ENCODE results near the gene APAF1.

The APAF1 gene

DNA sequence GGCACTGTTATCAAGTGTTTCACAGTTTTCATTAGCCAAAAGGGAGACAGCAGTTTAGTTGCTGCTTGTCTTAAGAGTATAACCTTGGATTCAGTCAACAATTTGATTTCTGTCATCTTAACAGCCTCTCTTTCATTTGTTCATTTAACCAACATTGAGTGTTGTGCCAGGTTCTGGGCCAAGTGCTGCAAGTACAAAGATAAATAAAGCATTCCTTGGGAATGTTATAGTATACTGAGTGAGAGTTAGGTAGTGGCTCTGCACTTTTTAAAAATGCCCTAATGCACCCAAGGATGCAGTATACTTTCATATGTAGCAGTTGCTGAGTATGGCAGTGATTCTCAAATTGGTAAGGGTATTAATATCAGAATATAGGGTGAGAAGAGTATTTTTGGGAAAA, 15.4 kb downstream of the APAF1 start:
- TF ChIP-seq LEF1 (IDR thresholded peaks at IDR 0.05; ENCODE audit: borderline replicate concordance) = no peak
- TF ChIP-seq FOXM1 (IDR thresholded peaks at IDR 0.05; ENCODE audit: borderline replicate concordance) = no peak
- no peak for TF ChIP-seq L3MBTL2 (conservative IDR thresholded peaks at IDR 0.05)
- TF ChIP-seq FOXK2 (IDR thresholded peaks at IDR 0.05) = no peak
- no peak for TF ChIP-seq ARNT (IDR thresholded peaks at IDR 0.05)
- TF ChIP-seq PKNOX1 (IDR thresholded peaks at IDR 0.05) = no peak
- no peak for TF ChIP-seq CTBP1 (IDR thresholded peaks at IDR 0.05; ENCODE audit: borderline replicate concordance)
- no peak for TF ChIP-seq SP1 (IDR thresholded peaks at IDR 0.05)
- TF ChIP-seq ELF4 (IDR thresholded peaks at IDR 0.05) = no peak
- no peak for TF ChIP-seq BHLHE40 (IDR thresholded peaks at IDR 0.05; ENCODE audit: borderline replicate concordance)
- TF ChIP-seq HDGF (IDR thresholded peaks at IDR 0.05; ENCODE audit: borderline replicate concordance) = no peak
- TF ChIP-seq FOXA1 (IDR thresholded peaks at IDR 0.05) = no peak
- DNase-seq (ENCODE audit: extremely low spot score) = no peak
- CTCF ChIA-PET = no interaction called here
- POLR2A ChIA-PET = no interaction called here

GRCh38 chr12:98669751-98670150, 24.7 kb downstream of the APAF1 start:
- no peak for DNase-seq (ENCODE audit: extremely low spot score)
- POLR2A ChIA-PET = no interaction called here
- CTCF ChIA-PET = no interaction called here
- no peak for TF ChIP-seq TARDBP (IDR thresholded peaks at IDR 0.05)
- TF ChIP-seq BHLHE40 (IDR thresholded peaks at IDR 0.05; ENCODE audit: borderline replicate concordance) = no peak
- TF ChIP-seq PKNOX1 (IDR thresholded peaks at IDR 0.05) = no peak
- TF ChIP-seq ZNF384 (IDR thresholded peaks at IDR 0.05) = no peak
- TF ChIP-seq SUZ12 (IDR thresholded peaks at IDR 0.05) = no peak
- TF ChIP-seq NFRKB (IDR thresholded peaks at IDR 0.05) = no peak
- no peak for TF ChIP-seq CTBP1 (IDR thresholded peaks at IDR 0.05; ENCODE audit: borderline replicate concordance)

- no peak for TF ChIP-seq NFRKB (IDR thresholded peaks at IDR 0.05)
- no peak for TF ChIP-seq L3MBTL2 (conservative IDR thresholded peaks at IDR 0.05)
- no peak for TF ChIP-seq FOXA1 (IDR thresholded peaks at IDR 0.05)
- TF ChIP-seq ZNF384 (IDR thresholded peaks at IDR 0.05) = no peak
- TF ChIP-seq FOXK2 (IDR thresholded peaks at IDR 0.05) = no peak
- TF ChIP-seq LEF1 (IDR thresholded peaks at IDR 0.05; ENCODE audit: borderline replicate concordance) = no peak
- TF ChIP-seq SP1 (IDR thresholded peaks at IDR 0.05) = no peak
- TF ChIP-seq HDGF (IDR thresholded peaks at IDR 0.05; ENCODE audit: borderline replicate concordance) = no peak
- TF ChIP-seq ARNT (IDR thresholded peaks at IDR 0.05) = no peak
- no peak for TF ChIP-seq PKNOX1 (IDR thresholded peaks at IDR 0.05)
- no peak for TF ChIP-seq ELF4 (IDR thresholded peaks at IDR 0.05)
- POLR2A ChIA-PET = no interaction called here
- CTCF ChIA-PET = no interaction called here
- no peak for DNase-seq (ENCODE audit: extremely low spot score)
Measured at GRCh38 chr12:98671459-98671858, 26.4 kb downstream of the APAF1 start.

DNA sequence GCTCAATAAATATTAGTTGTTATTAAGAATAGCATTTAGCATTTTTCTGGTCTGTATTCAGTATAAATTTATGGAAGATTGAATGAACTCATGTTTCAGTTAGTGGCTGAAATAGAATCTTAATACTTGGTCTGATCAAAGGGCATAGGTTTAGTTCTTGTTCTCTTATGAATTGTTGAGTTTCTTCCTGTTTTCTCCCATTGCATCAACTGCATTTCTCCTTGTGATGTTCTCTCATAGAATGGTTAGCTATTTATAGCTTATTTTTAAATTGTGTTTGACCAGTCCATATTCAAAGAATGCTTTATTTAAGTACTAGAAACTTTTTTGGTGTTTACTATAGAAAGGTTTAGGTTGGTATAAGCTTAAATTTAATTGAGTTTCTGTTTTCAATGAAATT, 29.8 kb downstream of the APAF1 start:
- TF ChIP-seq SUZ12 (IDR thresholded peaks at IDR 0.05) = no peak
- no peak for TF ChIP-seq ELF4 (IDR thresholded peaks at IDR 0.05)
- no peak for TF ChIP-seq CTBP1 (IDR thresholded peaks at IDR 0.05; ENCODE audit: borderline replicate concordance)
- no peak for TF ChIP-seq L3MBTL2 (conservative IDR thresholded peaks at IDR 0.05)
- no peak for TF ChIP-seq FOXK2 (IDR thresholded peaks at IDR 0.05)
- TF ChIP-seq HDGF (IDR thresholded peaks at IDR 0.05; ENCODE audit: borderline replicate concordance) = no peak
- no peak for TF ChIP-seq PKNOX1 (IDR thresholded peaks at IDR 0.05)
- no peak for TF ChIP-seq NFRKB (IDR thresholded peaks at IDR 0.05)
- TF ChIP-seq FOXM1 (IDR thresholded peaks at IDR 0.05; ENCODE audit: borderline replicate concordance) = no peak
- TF ChIP-seq TARDBP (IDR thresholded peaks at IDR 0.05) = no peak
- TF ChIP-seq FOXA1 (IDR thresholded peaks at IDR 0.05) = no peak
- TF ChIP-seq SP1 (IDR thresholded peaks at IDR 0.05) = no peak
- no peak for TF ChIP-seq ARNT (IDR thresholded peaks at IDR 0.05)
- no peak for TF ChIP-seq LEF1 (IDR thresholded peaks at IDR 0.05; ENCODE audit: borderline replicate concordance)
- TF ChIP-seq BHLHE40 (IDR thresholded peaks at IDR 0.05; ENCODE audit: borderline replicate concordance) = no peak
- TF ChIP-seq ZNF384 (IDR thresholded peaks at IDR 0.05) = no peak
- CTCF ChIA-PET = no interaction called here
- no peak for DNase-seq (ENCODE audit: extremely low spot score)
- POLR2A ChIA-PET = no interaction called here

DNA sequence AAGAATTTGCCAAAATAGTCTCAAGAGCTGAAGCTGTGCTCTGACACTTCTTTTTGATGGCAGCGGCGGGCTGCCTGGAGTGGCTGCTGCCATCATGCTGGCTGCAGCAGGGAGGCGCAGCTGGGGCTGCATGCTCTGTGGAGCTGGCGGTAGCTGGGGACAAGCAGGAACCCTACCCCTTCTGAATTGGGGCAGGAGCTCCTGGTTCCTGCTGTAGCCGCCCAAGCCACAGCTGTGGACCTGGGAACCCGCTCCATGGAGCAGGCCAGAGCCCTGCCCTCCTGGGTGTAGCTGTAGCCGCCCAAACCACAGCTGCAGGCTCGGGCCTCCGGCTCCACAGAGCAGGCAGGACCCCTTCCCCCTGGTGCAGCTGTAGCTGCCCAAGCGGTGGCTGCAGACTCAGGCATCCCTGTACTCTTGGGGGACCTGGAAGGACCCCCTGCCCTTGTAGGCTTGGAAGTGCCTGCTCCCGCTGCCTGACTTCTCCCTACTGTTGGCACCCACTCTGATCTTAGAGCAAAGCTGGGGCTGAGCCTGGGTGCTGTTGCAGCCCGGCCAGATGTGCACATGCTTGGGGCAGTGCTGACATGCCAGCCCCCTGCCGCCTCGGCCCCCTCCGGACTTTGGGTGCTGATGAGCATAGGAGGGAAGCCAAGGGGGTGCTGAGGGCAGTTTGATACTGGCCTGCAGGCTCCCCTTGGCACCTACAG, 33.3 kb downstream of the APAF1 start:
- TF ChIP-seq ZNF384 (IDR thresholded peaks at IDR 0.05) (no peak), PKNOX1 (IDR thresholded peaks at IDR 0.05) (no peak), FOXA1 (IDR thresholded peaks at IDR 0.05) (no peak), HDGF (IDR thresholded peaks at IDR 0.05; ENCODE audit: borderline replicate concordance) (no peak), SP1 (IDR thresholded peaks at IDR 0.05) (no peak), FOXM1 (IDR thresholded peaks at IDR 0.05; ENCODE audit: borderline replicate concordance) (no peak), LEF1 (IDR thresholded peaks at IDR 0.05; ENCODE audit: borderline replicate concordance) (no peak), BHLHE40 (IDR thresholded peaks at IDR 0.05; ENCODE audit: borderline replicate concordance) (no peak), FOXK2 (IDR thresholded peaks at IDR 0.05) (no peak), TARDBP (IDR thresholded peaks at IDR 0.05) (no peak), NFRKB (IDR thresholded peaks at IDR 0.05) (no peak), L3MBTL2 (conservative IDR thresholded peaks at IDR 0.05) (no peak)
- POLR2A ChIA-PET = no interaction called here
- CTCF ChIA-PET = no interaction called here
- no peak for DNase-seq (ENCODE audit: extremely low spot score)
